Activated CD4-positive, alpha-beta T cell treated with anti-CD3 and anti-CD28 coated beads for 36 hours (primary cell): ENCODE measurements around the gene ZXDA. TPM values are rescaled to one million over a fixed set of nuclear protein-coding genes. Genes with fewer than 3 reads are reported as not detected.

Experiments
- total RNA-seq, 2 experiments: library from RNA; stranded (reverse); gene quantifications; one replicate each; pipeline ENCODE4 v1.2.3, GENCODE V29; 2021

The ZXDA gene
- total RNA-seq, 2 experiments from 2014 or later, result 2.5 to 3.0 TPM

Other genes with a start within 250 kb of the ZXDA start
- gene NLRP2B, start 230.2 kb downstream of the ZXDA start, total RNA-seq, result not detected